HT-29 (cell line): ENCODE results near the gene MVK. TPM values are rescaled to one million over a fixed set of nuclear protein-coding genes. Genes with fewer than 3 reads are reported as not detected.
"Not testable (repeated sequence)": the region's sequence is repeated elsewhere in the genome, so short reads cannot be mapped to it uniquely, and the experiment has no call there.

Source experiments
- DNase-seq: peaks from one replicate; pipeline ENCODE4 v3.0.0-alpha.2; 2015; ENCODE audit warnings: low spot score
- total RNA-seq: library from RNA; depleted of rRNA; stranded (reverse); fragments of >200 nt; shearing (Covaris generic); gene quantifications from 2 replicates; pipeline ENCODE4 v1.2.3, GENCODE V29; 2014

Gene MVK
- total RNA-seq, 1 experiment from 2014 or later, result 69.0 TPM

GRCh38 chr12:109588461-109589239 is 15.1 kb downstream of the MVK start:
- DNase-seq, result no peak

DNA sequence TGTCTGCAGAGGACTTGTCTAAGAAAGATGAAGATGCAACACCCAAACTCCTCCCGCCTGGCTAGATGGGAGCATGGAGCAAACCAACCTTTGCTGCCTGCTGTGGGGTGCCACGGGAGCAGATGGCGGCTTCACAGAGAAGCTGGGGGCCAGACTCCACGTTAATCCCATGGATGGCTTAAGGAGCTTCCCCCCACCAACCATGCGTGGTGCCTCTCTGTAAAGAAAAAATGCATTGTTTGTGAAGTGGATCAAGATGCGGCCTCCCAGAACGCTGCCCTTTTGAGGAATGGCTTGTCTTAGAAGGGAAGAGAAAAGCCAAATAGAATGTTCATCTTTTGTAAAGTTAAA is 15.6 kb downstream of the MVK start:
- DNase-seq, result no peak

GRCh38 chr12:109589691-109590245 is 16.2 kb downstream of the MVK start:
- no peak for DNase-seq

- DNase-seq, result no peak
Measured at GRCh38 chr12:109590566-109590965, 17.0 kb downstream of the MVK start.

- no peak for DNase-seq
Measured at GRCh38 chr12:109591041-109591440, 17.4 kb downstream of the MVK start.

GRCh38 chr12:109592195-109592904 is 18.8 kb downstream of the MVK start:
- no peak for DNase-seq

DNA sequence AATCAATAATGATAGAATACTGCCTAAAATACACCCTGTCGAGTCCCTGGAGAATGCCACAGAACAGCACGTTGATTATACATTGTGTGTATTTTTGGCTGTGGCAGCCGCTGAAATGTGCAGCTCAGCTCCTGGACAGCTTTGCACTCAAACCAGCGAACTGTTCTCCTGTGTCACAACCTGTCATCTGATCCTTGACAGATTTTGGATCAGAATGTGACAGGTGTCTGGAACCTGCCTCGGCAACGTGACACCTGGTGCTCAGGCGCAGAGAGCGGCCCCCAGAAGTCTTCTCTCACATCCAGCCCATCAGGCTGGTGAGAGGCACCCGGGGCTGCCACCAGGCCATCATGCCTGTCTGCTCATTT is 19.3 kb downstream of the MVK start:
- DNase-seq, result no peak

DNA sequence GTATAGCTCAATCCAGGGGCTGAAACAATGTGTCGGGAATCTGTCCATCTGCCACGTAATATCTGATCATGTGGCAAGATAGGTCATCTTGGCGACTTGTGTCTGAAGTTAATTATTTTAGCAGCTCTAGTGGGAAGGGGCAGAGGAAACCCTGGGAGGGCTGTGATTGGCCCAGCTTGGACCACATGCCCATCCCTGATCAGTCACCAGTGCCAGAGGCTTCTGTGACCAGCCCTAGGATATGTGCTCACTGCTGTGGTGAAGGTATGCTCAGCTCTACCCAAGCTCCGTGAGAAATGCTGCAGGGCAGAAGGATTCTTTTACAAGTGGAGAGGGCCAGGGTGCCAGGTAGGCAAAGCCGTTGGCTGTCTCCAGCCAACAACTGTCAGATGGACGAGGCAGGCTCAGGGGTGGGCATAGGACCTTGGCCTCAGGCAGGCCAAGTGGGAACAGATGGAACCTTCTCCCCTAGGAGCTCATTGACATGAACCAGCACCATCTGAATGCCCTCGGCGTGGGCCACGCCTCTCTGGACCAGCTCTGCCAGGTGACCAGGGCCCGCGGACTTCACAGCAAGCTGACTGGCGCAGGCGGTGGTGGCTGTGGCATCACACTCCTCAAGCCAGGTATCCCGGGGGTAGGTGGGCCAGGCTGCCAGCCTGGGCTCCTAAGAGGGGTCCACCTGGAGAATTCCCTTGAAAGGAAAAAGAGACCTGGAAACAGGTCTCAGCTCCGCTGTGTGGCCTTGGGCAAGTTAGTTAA is 21.1 kb downstream of the MVK start:
- DNase-seq, result no peak

- DNase-seq, result no peak
Measured at GRCh38 chr12:109595321-109595902, 21.8 kb downstream of the MVK start.

GRCh38 chr12:109596418-109597244 is 23.0 kb downstream of the MVK start:
- no peak for DNase-seq

- DNase-seq, result no peak
Measured at GRCh38 chr12:109597414-109597794, 23.8 kb downstream of the MVK start.

DNA sequence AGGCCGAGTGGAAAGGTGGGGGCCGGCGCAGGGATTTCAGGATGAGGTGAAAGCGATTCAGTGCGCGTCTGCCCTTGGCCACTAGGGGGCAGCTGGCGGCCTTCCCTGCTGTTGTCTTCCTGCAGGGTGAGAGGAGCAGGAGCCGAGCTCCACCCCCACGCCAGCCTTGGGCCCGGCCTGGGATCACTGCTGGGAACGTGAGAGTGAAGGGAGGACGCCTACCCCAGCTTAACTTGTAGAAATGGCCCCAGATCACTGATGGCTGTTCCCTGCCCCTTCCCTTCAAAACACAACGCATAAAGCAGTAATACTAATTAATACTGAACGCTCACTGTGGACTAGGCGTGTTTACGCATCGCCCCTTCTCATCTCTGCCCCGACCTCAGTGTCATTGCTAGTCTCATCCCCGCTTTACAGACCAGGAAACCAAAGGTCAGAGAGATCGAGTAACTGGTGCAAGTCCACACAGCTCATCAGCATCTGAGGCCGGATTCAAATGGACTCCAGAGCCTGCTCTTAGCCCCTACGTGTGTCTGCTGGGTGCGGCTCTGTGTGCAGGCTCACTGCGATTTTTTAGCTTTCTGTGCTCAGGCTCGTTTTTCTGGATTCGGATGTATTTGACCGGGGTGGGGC is 24.3 kb downstream of the MVK start:
- DNase-seq, result peak; percentile 88

GRCh38 chr12:109598428-109598854 is 24.8 kb downstream of the MVK start:
- no peak for DNase-seq

DNA sequence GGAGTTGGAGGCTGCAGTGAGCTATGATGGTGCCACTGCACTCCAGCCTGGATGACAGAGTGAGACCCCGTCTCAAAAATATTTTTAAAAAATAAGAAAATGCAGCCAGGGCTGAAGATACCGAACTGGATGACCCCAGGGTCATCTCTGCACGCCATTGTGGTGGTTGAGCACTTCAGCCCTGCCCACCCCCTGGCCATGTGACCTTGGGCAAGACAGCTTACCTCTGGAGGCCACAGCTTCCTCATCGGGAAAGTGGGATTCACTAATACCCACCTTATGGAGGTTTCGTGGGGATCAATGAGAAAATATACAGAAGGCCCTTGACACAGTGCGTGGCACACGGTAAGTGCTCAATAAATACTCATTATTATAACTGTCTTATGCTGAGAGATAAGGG is 25.5 kb downstream of the MVK start:
- no peak for DNase-seq

DNA sequence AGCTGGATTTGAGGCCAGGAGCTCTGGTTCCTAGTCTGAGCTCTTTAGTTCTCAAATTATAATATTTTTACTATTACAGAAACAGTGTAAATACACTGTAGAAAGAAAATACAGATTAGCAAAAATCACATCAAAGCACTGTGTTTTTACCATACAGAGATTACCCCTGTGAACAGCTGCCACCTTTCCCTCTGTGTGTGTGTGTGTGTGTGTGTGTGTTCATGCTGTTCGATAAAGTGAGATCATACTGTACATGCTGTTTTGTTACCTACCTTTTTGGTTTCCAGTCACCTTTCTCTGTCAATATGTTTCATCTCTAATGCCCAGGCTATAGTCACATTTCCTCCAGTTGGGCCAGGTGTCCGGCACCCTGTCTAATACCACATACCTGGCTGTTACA is 26.9 kb downstream of the MVK start:
- no peak for DNase-seq

DNA sequence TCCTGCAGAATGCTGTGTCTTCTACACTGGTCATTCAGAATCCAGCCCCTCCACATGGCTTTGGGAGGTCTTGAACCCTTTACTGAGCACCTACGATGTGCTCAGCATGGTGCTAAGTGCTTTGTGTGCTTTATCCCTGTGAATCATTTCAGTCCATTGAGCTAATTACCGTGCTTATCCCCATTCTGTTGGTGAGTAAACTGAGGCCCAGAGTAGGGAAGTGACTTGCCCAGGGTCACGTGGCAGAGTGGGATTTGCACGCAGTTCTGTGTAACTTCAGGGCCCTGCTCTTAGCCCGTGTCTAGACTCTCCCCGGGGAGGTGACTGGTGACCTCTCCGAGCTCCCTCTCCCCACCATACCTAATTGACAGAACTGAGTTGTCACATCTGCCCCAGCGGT is 27.4 kb downstream of the MVK start:
- no peak for DNase-seq

GRCh38 chr12:109601557-109601956 is 28.0 kb downstream of the MVK start:
- DNase-seq, result no peak

- DNase-seq, result not testable (repeated sequence)
Measured at GRCh38 chr12:109602132-109602531, 28.5 kb downstream of the MVK start.

- no peak for DNase-seq
Measured at GRCh38 chr12:109604132-109604585, 30.6 kb downstream of the MVK start.

GRCh38 chr12:109605016-109605415 is 31.4 kb downstream of the MVK start:
- no peak for DNase-seq
